ENCODE results near the gene TANC1.
"Not testable (repeated sequence)": the region's sequence is repeated elsewhere in the genome, so short reads cannot be mapped to it uniquely, and the experiment has no call there.

TANC1 gene

GRCh38 chr2:159124931-159125467 is 156.6 kb downstream of the TANC1 start:
- DNase-seq, result no peak

- no peak for DNase-seq
These were observed 157.4 kb downstream of the TANC1 start for GRCh38 chr2:159125858-159126257.

GRCh38 chr2:159126432-159127022 is 158.1 kb downstream of the TANC1 start:
- no peak for DNase-seq

GRCh38 chr2:159128191-159128590 is 159.8 kb downstream of the TANC1 start:
- no peak for DNase-seq

GRCh38 chr2:159129269-159129668 is 160.8 kb downstream of the TANC1 start:
- DNase-seq, result no peak

- DNase-seq, result no peak
These were observed 161.4 kb downstream of the TANC1 start for GRCh38 chr2:159129824-159130223.

- no peak for DNase-seq
These were observed 161.9 kb downstream of the TANC1 start for GRCh38 chr2:159130302-159130701.

- no peak for DNase-seq
These were observed 162.9 kb downstream of the TANC1 start for GRCh38 chr2:159131267-159131913.

GRCh38 chr2:159131914-159132281 is 163.5 kb downstream of the TANC1 start:
- DNase-seq, result no peak

GRCh38 chr2:159133797-159134196 is 165.4 kb downstream of the TANC1 start:
- no peak for DNase-seq

- no peak for DNase-seq
These were observed 166.5 kb downstream of the TANC1 start for GRCh38 chr2:159134979-159135378.

GRCh38 chr2:159136391-159136790 is 168.0 kb downstream of the TANC1 start:
- DNase-seq, result no peak

GRCh38 chr2:159137511-159138241 is 169.2 kb downstream of the TANC1 start:
- DNase-seq, result no peak

- DNase-seq, result no peak
These were observed 170.3 kb downstream of the TANC1 start for GRCh38 chr2:159138642-159139182.

GRCh38 chr2:159139216-159139933 is 170.9 kb downstream of the TANC1 start:
- DNase-seq, result no peak

- no peak for DNase-seq
These were observed 171.8 kb downstream of the TANC1 start for GRCh38 chr2:159140070-159140769.

GRCh38 chr2:159140821-159141220 is 172.4 kb downstream of the TANC1 start:
- not testable (repeated sequence) for DNase-seq

- DNase-seq, result no peak
These were observed 176.6 kb downstream of the TANC1 start for GRCh38 chr2:159144776-159145614.

GRCh38 chr2:159145745-159146354 is 177.4 kb downstream of the TANC1 start:
- DNase-seq, result no peak

- no peak for DNase-seq
These were observed 178.7 kb downstream of the TANC1 start for GRCh38 chr2:159146996-159147666.
